Lower leg skin (tissue), 4 donors: Measurements from ENCODE around the gene TM9SF4. TPM values are rescaled to one million over a fixed set of nuclear protein-coding genes. Genes with fewer than 3 reads are reported as not detected.
"Not testable (repeated sequence)": the region's sequence is repeated elsewhere in the genome, so short reads cannot be mapped to it uniquely, and the experiment has no call there.

ENCODE experiments used
- DNase-seq, 2 donors: peaks; one replicate each; pipeline ENCODE4 v3.0.0-alpha.2; 2019; ENCODE audit warnings: low spot score in 2 of 2
- H3K4me3 ChIP-seq: fragments of 200-600 bp; sonication (generic); 2 replicates; pipeline ENCODE4 v1.5.1; 2017; ENCODE audit warnings: mild to moderate bottlenecking, low read depth; ENCODE audit not compliant: poor library complexity, severe bottlenecking
- CTCF ChIP-seq, 3 donors: fragments of 450-650 bp; IDR thresholded peaks; one replicate each; pipeline ENCODE4 v1.5.1; 2016; ENCODE audit warnings: antibody characterized with exemption in 3 of 3, mild to moderate bottlenecking in 3 of 3, moderate library complexity in 2 of 3
- POLR2A ChIP-seq, 2 donors: fragments of 450-650 bp; IDR thresholded peaks; one replicate each; pipeline ENCODE4 v1.6.1; 2016 to 2017; ENCODE audit warnings: antibody characterized with exemption in 2 of 2, mild to moderate bottlenecking in 1 of 2, moderate library complexity in 1 of 2
- WGBS, 2 donors: methylation state at CpG; one replicate each; pipeline ENCODE4 v1.1.5; 2018; 5-methylcytosine and 5-hydroxymethylcytosine counted together
- intact Hi-C: fragments of 100-400 bp; cut with DNase I; formaldehyde crosslinking; loops from one replicate; pipeline ENCODE4 v1.15.0; 2023; ENCODE audit warnings: low total_unique reads
- total RNA-seq, 4 donors: library from RNA; depleted of rRNA; stranded (reverse); fragments of >200 nt; gene quantifications; one replicate each; pipeline ENCODE4 v1.1.0, GENCODE V29; 2016

The TM9SF4 gene
- total RNA-seq, 4 donors from 2014 or later: 42.2 to 49.5 (median 47.3) TPM

- WGBS, 2 donors: 93 to 96% methylated on average over 2 of the region's 2 CpGs
- intact Hi-C loops: loop anchor here (10.0 kb wide), 1 partner anchor 75 kb away; no protein-coding TSS in a partner anchor
- TF ChIP-seq CTCF (IDR thresholded peaks at IDR 0.05) (no peak), POLR2A (IDR thresholded peaks at IDR 0.05) (no peak)
- H3K4me3 ChIP-seq: no peak overlapping the region
- no peak for DNase-seq
Measured at GRCh38 chr20:32119734-32120133, 10.2 kb downstream of the TM9SF4 start.

DNA sequence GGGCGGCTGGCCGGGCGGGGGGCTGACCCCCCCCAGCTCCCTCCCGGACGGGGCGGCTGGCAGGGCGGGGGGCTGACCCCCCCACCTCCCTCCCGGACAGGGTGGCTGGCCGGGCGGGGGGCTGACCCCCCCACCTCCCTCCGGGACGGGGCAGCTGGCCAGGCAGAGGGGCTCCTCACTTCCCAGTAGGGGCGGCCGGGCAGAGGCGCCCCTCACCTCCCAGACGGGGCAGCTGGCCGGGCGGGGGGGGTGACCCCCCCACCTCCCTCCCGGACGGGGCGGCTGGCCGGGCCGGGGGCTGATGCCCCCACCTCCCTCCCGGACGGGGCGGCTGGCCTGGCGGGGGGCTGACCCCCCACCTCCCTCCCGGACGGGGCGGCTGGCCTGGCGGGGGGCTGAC is 12.4 kb downstream of the TM9SF4 start:
- DNase-seq: peak in 1 of 2 donors; percentile 34
- intact Hi-C loops, H3K4me3 ChIP-seq: not testable (repeated sequence)
- WGBS, 2 donors: 100% methylated on average over 4 of the region's 31 CpGs; no CpG with 5 or more reads in 1 of the 2 donors

DNA sequence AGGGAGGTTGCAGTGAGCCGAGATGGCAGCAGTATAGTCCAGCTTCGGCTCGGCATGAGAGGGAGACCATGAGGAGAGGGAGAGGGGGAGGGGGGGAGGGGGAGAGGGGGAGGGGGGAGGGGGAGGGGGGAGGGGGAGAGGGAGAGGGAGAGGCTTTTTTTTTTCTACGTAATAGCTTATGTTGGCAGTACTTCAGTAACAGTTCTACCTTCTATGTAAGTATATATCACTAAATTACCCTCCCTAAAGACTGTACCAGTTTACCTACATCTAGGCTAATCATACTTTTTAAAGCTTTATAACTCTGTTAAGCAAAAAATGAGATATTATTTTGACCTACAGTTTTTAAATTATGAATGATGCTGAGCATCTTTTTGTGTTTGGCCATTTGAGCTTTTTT is 13.6 kb downstream of the TM9SF4 start:
- no peak for TF ChIP-seq CTCF (IDR thresholded peaks at IDR 0.05)
- TF ChIP-seq POLR2A (IDR thresholded peaks at IDR 0.05): no peak
- no peak overlapping the region for H3K4me3 ChIP-seq
- DNase-seq: no peak
- WGBS, 2 donors: 91 to 100% methylated on average over 1 of the region's 4 CpGs
- intact Hi-C loops: no loop called here

DNA sequence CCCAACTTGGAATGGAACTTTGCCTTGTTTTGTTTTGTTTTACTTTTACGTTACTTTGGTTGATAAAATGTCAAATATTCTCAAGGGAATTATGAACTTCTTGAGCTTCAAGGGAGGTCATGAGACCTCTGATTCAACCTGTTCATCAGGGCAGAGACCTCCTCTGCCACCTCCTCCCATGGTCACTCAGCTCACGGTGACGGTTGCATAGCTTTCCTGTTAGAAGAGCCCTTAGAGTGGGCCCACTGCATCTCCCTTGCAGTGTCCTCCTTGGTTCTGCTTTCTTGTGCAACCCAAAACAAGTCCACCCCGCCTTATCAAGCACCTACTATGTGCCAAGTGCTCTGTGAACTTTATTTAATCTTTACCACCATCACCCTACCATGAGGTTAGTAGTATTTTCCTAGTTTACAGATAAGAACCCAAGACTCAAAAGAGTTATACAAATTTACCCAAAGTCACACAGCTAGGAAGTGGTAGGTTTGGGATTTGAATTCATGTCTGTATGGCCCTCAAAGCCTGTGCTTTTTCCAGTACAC is 15.5 kb downstream of the TM9SF4 start:
- H3K4me3 ChIP-seq: no peak overlapping the region
- 93 to 96% methylated on average over 4 of the region's 4 CpGs for WGBS, 2 donors
- no peak for DNase-seq
- no peak for TF ChIP-seq CTCF (IDR thresholded peaks at IDR 0.05)
- no peak for TF ChIP-seq POLR2A (IDR thresholded peaks at IDR 0.05)
- intact Hi-C loops: no loop called here

DNA sequence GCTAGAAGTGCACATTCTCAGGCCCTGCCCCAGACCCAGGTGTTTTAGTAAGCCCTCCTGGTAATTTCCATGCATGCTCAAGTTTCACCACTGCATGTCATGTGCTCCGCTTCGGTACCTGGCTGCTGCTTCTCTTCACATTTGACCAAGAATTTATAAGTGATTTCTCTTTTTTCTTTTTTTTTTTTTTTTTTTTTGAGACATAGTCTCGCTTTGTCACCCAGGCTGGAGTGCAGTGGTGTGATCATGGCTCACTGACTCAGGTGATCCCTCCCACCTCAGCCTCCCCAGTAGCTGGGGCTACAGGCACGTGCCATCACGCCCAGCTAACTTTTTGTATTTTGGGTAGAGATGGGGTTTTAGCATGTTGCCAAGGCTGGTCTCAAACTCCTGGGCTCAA is 16.0 kb downstream of the TM9SF4 start:
- peak in 1 of 2 donors; percentile 36 for DNase-seq
- intact Hi-C loops: no loop called here
- no peak for TF ChIP-seq CTCF (IDR thresholded peaks at IDR 0.05)
- no peak for TF ChIP-seq POLR2A (IDR thresholded peaks at IDR 0.05)
- no peak overlapping the region for H3K4me3 ChIP-seq
- WGBS, 2 donors: 88 to 94% methylated on average over 5 of the region's 5 CpGs

DNA sequence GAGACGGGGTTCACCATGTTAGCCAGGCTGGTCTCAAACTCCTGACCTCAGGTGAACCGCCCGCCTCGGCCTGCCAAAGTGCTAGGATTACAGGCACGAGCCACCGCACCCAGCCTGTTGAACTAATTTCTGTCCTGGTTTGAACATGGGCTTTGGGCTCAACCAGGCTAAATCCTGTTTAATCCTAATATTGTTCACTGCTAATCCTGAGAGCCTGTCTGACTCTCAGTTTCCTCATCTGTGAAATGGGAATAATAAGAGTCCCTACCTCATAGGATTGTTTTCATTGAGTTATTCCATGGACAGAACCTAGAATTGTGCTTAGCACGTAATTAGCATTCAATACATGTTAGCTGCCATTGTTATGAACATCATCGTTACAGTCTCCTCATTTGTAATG is 17.4 kb downstream of the TM9SF4 start:
- intact Hi-C loops: no loop called here
- TF ChIP-seq CTCF (IDR thresholded peaks at IDR 0.05): no peak
- no peak for TF ChIP-seq POLR2A (IDR thresholded peaks at IDR 0.05)
- H3K4me3 ChIP-seq: no peak overlapping the region
- DNase-seq: no peak
- 86 to 96% methylated on average over 8 of the region's 8 CpGs for WGBS, 2 donors
